ENCODE results near the gene CPEB3.
"Not testable (repeated sequence)": the region's sequence is repeated elsewhere in the genome, so short reads cannot be mapped to it uniquely, and the experiment has no call there.

Gene CPEB3

GRCh38 chr10:92087750-92088395 lies 203.0 kb downstream of the CPEB3 start:
- peak; percentile 24 for DNase-seq

DNA sequence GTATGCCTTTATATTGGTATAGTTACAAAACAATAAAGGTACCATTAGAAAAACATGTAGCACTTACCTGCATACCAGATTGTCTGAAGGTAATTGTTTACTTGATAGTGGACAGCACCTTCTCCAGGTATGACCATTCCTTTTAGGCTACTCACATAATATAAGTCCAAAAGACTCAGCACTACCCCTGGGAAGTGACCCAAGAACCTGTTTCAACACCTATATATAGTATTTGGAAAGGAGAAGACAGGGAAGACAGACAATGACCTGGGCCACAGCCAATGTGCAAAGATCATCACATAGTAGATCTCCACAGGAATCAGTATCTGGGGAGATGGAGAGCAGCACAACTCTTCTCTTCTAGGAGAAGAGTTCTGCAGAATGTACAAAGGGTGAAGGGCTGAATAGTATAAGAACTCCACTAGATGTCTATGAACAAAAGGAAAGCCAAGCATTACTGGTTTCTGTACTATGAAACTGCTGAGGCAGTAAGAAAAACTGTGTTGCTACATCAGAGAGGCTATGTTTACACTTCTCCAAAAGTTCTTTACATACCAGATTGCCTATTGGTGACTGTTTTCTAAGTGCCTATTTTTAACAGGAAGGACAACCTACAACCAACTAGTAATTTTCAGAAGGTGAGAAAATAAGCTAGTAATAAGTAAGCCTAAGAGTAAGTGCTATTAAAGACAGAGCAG lies 208.1 kb downstream of the CPEB3 start:
- DNase-seq = no peak

DNA sequence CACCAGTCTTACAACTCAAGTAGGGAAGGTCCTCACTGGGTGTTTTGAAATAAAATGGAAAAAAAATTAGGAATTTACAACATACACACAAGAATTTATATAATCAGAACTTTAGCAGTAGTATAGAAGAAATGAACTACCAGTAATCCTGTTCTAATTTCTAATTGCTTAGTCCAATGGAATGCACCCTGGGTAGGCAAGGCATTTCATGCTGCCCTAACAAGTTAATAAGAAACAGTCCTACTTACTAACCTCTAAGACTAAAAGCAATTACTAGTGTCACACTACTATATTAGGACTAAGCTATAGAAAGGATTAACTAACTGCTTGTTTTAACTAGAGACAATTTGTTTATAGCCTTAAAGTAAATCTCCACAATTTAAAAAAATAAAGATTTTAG lies 209.2 kb downstream of the CPEB3 start:
- no peak for DNase-seq

DNA sequence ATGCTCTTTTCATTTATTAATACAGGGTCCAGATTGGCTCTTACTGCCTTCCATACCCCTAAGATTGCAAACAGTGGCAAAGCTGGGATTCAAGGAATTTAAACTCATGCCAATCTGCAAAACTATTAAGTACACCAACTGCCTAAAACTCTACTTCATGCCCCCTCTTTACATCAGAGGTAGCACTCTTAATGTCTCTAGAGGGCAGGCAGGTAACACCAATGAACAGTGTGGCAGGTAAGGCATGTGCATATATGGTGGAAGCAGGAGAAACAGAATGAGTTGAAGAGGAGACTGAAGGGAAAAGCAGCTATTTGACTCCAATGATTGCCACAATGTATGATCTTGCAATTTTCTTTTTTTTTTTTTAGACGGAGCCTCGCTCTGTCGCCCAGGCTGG lies 210.6 kb downstream of the CPEB3 start:
- DNase-seq = no peak

DNA sequence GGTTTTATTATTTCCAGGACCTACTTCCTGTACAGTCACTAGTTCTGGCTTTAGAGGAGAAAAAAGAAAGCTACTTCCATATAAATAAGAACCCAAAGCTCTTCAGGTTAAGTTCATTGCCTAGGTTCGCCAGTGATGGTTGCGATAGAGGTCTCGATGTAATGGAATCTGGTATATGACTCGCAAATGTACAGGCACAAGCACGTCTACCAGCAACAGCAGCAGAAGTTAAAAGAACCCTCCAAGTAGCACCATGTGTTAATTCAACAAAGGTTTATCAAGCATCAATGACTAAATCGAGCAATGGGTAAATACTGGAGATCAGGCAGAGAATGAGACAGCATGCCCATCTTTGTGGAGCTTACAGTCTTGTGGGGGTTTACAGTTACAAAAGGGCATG lies 211.9 kb downstream of the CPEB3 start:
- no peak for DNase-seq

GRCh38 chr10:92076722-92077121 lies 214.2 kb downstream of the CPEB3 start:
- DNase-seq = no peak

DNA sequence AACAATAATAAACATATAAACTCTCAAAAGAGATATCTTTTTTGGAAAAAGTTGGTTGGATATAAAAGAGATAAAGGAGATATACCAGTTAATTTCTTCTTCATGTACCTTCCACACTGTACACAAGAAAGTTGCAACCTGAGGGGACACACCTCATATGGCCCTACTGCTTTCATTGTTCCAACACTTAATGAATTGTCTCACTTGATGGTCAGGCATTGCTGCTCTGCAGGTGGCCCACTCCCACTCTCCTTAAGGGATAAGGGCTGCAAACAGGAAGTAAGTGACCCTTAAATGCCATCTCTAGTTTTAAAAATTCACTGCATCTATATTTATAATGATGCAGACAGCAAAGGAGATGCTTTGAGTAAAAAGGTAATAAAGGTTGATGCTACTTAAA lies 215.0 kb downstream of the CPEB3 start:
- no peak for DNase-seq

- DNase-seq = no peak
These were observed 216.6 kb downstream of the CPEB3 start for GRCh38 chr10:92074126-92074887.

- DNase-seq = no peak
These were observed 222.0 kb downstream of the CPEB3 start for GRCh38 chr10:92068900-92069299.

- DNase-seq = no peak
These were observed 224.5 kb downstream of the CPEB3 start for GRCh38 chr10:92066386-92066785.

GRCh38 chr10:92064506-92064905 lies 226.4 kb downstream of the CPEB3 start:
- DNase-seq = no peak

DNA sequence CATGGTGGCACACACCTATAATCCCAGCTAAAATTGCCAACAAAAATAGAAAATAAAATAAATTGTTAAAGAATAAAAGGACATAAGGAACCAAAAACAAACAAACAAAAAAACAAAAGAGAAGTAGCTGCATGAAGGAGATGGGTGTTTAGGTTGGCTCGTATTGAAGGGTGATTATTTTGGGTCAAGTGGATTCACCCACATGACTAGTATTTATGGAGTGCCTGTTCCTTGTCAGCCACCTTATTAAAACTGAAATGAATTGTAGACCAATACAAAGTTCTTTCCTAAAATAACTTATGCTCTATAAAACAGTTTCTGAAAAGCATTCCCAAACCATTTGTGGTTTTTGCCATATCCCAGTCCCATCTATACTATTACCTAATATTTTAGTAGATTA lies 228.6 kb downstream of the CPEB3 start:
- DNase-seq = no peak

- no peak for DNase-seq
These were observed 236.1 kb downstream of the CPEB3 start for GRCh38 chr10:92054807-92055206.

DNA sequence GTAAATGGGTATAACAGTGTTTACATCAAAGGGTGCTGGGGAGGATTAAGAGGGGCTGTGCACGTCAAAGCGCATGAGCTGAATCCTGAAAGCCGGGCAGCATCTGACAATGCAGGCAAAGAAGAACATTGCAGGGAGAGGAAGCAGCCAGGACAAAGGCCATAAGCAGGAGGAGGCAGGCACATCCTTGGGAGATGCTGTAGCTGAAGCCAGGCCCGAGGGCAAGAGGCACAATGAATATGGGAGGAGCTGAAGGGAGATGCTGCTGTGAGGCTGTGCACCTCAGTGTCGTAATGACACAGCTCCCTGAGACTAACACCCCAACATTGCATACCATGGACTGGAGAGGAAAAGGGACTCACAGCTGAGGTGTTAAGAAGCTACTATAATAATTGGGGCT lies 238.1 kb downstream of the CPEB3 start:
- no peak for DNase-seq

GRCh38 chr10:92052088-92052487 lies 238.8 kb downstream of the CPEB3 start:
- DNase-seq = no peak

GRCh38 chr10:92047215-92047614 lies 243.7 kb downstream of the CPEB3 start:
- no peak for DNase-seq

DNA sequence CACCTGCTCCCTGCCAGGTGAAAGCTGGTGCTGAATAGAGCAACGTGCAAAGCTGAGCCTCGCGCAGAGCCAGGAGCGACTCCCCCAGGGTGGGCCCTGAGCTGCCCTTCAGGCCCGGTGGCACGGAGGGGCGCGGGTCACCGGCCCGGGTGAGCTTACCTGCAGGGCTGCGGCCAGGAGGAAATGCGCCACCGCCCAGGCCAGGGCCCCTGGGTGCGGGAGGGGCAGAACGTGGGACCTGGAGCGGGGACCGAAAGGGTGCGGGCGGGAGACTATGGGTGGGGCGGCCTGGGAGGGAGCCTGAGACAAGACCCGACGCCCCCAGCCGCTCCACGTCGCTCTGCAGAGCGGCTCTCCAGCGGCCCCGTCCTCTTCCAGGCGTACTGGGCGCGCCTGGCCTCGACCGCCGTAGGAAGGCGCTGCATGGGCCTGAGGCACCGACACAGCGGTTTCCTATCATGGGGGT lies 245.2 kb downstream of the CPEB3 start:
- no peak for DNase-seq

- DNase-seq = no peak
These were observed 248.3 kb downstream of the CPEB3 start for GRCh38 chr10:92042541-92042940.

DNA sequence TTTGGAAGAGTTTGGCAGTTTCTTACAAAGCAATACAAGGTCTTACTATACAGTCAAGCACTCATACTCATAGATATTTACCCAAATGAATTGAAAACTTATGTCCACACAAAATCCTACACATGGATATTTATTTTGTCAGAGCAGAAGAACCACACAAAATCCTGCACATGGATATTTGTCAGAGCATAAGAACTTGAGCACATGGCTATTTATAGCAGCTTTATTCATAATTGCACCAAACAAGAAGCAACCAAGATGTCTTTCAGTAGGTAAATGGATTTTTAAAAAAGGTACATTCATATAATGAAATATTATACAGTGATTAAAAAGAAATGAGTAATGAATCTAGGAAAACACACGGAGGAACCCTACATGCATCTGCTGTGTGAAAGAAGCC lies 251.9 kb downstream of the CPEB3 start:
- DNase-seq = no peak

GRCh38 chr10:92033070-92033469 lies 257.8 kb downstream of the CPEB3 start:
- DNase-seq = not testable (repeated sequence)

GRCh38 chr10:92031580-92031979 lies 259.3 kb downstream of the CPEB3 start:
- no peak for DNase-seq

DNA sequence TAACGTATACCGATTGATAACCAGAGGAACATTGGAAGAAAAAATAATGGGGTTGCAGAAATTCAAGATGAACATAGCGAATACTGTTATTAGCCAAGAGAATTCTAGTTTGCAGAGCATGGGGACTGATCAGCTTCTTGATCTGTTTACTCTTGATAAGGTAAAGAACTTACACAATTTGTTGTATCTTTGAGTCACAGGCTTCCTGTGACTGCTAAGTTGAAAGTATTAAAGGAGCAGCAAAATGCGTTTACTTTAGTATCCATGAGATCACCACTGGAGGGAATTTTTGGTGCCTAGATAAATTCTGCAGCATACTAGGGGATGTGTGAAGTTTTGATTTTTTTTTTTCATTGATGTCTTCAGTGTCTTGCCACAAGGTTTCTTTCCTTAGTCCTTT lies 263.7 kb downstream of the CPEB3 start:
- no peak for DNase-seq

GRCh38 chr10:92025340-92025739 lies 265.5 kb downstream of the CPEB3 start:
- not testable (repeated sequence) for DNase-seq

DNA sequence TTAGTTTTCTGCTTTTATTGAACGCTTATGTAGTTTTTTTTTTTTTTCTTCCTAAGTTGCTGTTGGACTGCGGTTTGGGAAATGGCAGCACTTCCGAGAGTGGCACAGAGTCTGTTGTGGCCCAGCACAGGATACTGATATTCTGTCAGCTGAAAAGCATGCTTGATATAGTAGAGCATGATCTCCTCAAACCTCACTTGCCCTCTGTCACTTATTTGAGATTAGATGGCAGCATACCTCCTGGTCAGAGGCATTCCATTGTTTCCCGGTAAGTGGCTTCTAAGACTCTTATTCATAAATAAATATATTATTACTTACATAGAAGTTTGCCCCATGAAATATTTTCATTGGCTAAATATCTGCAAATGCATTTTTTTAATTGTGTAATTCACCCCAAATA lies 266.2 kb downstream of the CPEB3 start:
- no peak for DNase-seq

Data from stimulated activated CD4-positive, alpha-beta T cell treated with anti-CD3 and anti-CD28 coated beads, Interleukin-12 subunit alpha, Interleukin-12 subunit beta, amount 100 ng/mL, for 4 hours (primary cell).